PC-3 (cell line): ENCODE data around the gene MEPCE.

Experiments
- CTCF ChIP-seq: fragments of 300-600 bp; sonication (generic); conservative IDR thresholded peaks from 2 replicates; pipeline ENCODE4 v1.5.1; 2017; ENCODE audit warnings: antibody characterized with exemption, low read depth, mild to moderate bottlenecking, low read length
- EZH2 ChIP-seq: fragments of 300-600 bp; sonication (generic); IDR thresholded peaks from one replicate; pipeline ENCODE4 v1.6.1; 2017; ENCODE audit warnings: antibody characterized with exemption, mild to moderate bottlenecking, low read length; ENCODE audit not compliant: unreplicated experiment
- EZH2phosphoT487 ChIP-seq: fragments of 300-600 bp; sonication (generic); IDR thresholded peaks from 2 replicates; pipeline ENCODE4 v1.6.1; 2018; ENCODE audit warnings: mild to moderate bottlenecking, antibody characterized with exemption, low read length, borderline replicate concordance

GRCh38 chr7:100477871-100478267, 48.2 kb downstream of the MEPCE start:
- TF ChIP-seq CTCF: no peak
- TF ChIP-seq EZH2phosphoT487: no peak
- no peak for TF ChIP-seq EZH2
